Measurements from ENCODE around the gene ARHGAP42. TPM values are rescaled to one million over a fixed set of nuclear protein-coding genes. Genes with fewer than 3 reads are reported as not detected.

Gene ARHGAP42
- total RNA-seq, 1 experiment from 2014 or later, result 11.4 TPM

DNA sequence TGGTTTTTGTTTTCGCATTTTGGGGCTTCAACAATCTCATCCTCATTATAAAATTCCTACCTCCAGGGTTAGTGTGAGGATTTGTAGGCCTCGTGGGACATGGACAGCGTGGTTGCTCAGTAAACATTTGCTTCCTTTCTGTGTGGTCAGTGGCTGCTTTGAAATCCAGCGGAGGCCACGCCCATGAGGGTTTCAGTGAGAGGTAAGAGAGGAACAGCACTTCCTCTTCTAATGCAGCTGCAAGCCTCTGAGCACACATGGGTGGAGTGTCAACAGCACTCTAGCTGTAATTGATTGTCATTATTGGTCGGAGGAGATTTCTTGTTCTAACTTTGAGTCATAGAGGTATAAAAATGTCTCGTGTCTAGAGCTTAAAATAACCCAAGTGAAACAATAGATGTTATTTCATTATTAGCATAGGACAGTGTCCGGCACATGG lies 6.0 kb upstream of the ARHGAP42 start:
- peak; percentile 82 for DNase-seq (ENCODE audit: low read depth)

DNA sequence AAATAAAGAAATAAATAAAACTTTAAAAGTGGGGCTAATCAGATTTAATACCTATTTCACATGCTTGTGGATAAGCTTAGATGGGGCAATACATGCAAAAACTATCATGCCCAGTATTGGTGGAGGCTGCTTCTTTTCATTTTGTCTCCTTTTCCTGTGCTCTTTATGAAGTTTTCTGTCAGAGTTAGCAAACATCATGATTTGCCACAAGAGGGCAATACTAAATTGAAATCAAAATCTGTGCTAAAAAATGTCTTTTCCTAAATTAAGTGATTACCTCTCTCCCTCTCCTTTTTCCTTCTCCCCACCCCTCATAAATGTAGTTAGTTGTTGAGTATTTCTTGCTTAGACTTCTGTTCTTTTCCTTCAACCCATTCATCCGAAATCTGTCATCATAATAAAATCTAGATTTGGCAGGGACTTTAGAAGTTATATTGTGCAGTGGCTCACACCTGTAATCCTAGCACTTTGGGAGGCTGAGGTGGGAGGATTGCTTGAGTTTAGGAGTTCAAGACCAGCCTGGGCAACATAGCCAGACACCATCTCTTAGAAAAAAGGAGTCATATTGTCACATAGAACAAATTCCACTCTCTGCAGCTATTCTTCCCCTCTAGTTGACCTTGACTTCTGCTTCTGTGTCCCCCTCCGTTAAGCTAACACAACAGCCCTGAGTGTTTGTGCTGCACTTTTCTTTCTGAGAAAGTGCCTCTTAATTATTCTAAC lies 4.7 kb upstream of the ARHGAP42 start:
- DNase-seq (ENCODE audit: low read depth), result peak; percentile 51

DNA sequence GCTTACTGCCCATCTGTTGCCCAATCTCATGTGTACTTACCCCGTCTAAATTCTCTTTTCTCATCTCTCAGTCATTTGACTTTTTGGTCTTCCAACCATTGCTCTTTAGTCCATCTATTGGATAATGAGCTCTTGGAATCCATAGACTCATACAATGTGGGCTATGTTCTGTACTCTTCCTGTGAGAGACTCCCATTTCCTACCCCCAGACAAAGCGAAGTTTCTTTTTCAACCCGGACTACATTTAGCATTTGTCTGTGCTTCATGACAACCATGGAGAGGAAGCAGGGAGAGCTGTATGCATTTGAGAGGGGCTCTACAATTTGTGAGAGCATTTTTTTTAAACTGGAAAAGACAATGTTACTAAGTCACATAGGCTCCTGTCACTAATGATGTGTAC lies 4.0 kb upstream of the ARHGAP42 start:
- peak; percentile 23 for DNase-seq (ENCODE audit: low read depth)

DNA sequence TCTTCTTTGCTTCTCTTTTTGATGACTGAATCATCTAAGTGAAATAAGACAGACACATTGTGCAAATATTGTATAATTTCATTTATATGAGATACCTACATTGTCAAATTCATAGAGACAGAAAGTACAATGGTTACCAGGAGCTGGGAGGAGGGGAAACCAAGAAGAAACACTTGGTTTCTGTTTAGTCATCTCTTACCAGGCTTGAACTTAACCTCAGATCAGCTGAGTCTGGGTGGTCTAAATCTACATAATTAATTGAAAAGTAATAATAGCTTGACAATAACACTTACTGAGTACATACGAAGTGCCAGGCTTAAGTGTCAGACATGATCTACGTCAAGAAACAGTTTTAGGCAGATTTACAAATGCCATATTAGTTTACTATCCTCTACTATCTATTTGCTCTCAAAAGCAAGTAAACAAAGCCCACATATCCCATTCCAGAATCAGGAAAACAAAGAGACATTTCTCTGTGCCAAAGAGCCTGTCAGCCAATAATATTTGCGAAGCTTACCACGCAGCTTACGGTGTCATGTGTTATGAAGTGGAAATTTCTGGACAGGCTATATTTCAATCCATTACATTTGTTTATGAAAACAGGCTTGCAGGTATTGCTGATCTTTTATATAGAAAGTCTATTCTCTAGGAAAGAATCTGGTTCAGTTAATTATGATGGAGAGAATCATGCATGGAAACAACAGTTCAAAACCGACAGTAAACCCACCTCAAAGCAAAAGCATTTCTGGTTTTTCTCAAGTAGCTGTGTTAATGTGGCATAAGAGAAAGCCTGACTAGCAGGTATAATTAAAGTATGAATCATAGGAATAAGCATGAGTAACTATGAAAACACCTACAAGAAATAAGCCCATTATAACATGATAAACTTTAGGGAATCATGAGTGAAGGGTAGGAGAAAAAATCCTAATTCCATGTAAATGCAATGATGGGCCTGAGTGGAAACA lies 2.7 kb upstream of the ARHGAP42 start:
- DNase-seq (ENCODE audit: low read depth), result no peak

DNA sequence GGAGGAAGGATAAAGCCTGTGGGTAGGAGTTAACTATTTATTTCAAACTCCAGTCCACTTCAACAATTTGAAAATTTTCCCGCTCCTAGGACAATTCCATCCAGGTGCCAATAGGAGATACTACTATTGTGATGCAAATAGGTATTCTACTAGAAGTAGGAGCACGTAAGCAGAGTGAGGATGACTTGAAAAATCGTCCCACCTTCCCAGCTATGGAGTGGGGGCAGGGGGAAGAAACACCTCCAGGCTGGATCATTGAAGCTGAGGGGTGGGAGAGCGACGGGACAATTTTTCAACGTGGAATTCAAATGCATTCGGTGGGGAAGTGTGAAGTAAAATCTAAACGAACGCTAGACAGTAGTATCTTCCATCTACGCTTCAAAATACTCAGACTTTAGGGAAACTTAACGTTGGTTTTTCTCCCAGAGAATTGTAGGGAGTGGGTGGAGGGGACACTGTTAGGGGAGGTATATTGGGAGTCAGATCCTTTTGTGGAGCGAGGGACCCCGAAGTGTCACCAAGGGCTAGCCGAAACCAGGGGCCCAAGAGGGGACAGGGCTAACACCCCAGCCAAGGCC lies 523 bp upstream of the ARHGAP42 start:
- no peak for DNase-seq (ENCODE audit: low read depth)

DNA sequence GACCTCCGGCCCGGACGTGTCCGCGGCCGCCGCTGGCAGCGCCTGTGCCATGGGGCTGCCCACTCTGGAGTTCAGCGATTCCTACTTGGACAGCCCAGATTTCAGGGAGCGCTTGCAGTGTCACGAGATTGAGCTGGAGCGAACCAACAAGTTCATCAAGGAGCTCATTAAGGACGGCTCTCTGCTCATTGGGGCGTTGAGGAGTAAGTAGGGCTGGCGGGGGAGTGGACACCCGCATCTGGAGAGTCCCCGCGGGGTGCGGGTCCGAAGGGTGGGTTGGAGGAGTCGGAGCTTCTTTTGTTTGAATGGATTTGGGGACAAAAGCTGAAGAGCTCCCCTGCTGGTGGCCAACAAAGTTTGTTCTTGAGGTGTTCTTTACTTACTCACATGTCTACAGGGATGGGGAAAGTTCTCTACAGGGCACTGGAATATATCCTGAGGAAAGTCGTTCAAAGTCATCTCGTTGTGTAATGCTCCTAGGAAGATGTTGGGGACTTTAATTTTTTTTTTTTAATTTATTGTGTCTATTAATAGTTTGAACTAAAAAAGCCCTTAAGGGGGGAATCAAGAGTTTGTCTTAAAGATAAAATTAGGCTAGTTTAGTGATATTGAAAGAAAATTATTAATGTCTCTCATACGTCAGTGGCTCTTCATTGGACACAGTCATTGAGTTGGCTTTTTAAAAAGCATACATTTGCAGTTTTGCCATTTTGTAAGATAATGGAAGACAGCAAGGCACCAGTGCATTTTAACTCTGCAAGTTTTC lies 725 bp downstream of the ARHGAP42 start:
- DNase-seq (ENCODE audit: low read depth), result peak; percentile 84

DNA sequence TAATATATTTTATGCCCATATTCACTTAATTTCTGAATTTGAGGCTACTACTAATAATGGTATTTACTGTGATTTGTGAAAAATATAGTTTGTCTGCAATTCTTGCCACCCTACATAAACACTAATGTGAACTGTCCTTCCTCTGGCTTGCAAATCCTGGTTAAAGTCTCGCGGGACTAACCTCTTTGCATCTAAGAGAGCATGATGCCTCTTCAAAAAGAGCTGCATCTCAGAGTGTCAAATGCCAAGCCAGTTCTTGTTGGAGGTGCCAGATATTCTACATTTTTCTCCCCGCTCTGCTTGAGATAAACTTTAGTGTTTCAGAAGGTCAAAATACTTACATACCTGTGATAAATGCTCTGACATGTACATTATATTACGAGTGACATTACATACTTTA lies 2.1 kb downstream of the ARHGAP42 start:
- peak; percentile 35 for DNase-seq (ENCODE audit: low read depth)

DNA sequence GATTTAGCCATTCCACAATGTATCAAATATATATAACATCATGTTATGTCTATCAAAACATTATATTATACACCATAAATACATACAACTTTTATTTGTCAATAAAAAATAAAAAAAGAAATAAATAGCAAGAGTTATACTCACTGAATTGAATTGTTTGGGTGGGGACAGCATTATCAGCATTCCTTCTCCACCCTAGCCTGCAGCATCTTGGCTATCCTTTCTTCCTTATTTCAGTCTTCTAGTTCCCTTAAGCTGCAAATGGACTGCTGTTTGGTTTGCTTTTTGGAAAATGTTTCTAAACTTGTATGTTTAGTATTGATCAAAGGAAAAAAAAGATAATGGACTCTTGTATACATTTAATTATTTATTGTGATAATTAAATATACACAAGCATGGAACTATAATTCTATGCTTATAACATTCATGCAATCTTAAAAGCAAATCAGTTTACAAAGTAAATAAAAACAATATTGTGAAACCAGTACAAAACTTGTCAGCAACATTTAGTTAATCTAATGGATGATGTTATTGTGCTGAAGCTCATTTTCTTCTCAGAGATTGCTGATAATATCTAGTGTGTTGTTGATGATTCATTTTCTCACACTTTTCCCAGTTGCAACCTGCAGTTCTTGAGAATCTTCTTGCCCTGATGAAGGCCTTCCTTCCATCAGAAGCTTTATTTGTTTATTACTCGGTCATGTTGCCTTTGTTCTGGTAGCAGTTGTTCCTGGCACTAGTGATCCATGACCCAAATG lies 5.0 kb downstream of the ARHGAP42 start:
- DNase-seq (ENCODE audit: low read depth), result no peak

DNA sequence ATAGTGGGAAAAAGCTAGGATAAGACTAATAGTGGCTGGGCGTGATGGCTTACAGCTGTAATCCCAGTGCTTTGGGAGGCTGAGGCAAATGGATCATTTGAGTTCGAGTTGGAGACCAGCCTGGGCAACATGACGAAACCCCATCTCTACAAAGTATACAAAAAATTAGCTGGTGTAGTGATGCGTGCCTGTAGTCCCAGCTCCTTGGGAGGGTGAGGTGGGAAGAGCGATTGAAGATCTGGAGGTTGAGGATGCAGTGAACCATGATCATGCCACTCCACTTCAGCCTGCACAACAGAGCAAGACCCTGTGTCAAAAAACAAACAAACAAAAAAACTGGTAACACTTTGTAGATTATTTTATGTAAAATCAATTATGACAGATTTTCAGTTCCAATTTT lies 8.8 kb downstream of the ARHGAP42 start:
- DNase-seq (ENCODE audit: low read depth), result no peak

DNA sequence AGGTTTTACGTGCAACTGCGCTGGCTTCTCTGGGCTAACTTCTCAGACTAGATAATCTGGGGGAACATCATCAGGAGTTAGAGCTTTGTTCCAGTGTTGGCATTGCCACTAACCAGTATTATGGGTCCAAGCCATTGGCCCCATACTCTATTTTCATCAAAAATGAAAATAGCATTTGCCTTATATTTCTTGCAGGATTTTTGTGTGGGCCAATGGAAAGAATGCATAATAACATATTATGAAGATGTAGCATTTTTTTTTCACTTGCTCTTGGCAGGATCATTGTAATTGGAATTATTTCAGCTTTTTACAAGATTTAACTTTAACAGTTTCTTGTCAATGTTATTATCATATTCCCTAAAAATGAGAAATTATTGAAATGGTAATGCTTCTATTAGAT lies 16.1 kb downstream of the ARHGAP42 start:
- no peak for DNase-seq (ENCODE audit: low read depth)

DNA sequence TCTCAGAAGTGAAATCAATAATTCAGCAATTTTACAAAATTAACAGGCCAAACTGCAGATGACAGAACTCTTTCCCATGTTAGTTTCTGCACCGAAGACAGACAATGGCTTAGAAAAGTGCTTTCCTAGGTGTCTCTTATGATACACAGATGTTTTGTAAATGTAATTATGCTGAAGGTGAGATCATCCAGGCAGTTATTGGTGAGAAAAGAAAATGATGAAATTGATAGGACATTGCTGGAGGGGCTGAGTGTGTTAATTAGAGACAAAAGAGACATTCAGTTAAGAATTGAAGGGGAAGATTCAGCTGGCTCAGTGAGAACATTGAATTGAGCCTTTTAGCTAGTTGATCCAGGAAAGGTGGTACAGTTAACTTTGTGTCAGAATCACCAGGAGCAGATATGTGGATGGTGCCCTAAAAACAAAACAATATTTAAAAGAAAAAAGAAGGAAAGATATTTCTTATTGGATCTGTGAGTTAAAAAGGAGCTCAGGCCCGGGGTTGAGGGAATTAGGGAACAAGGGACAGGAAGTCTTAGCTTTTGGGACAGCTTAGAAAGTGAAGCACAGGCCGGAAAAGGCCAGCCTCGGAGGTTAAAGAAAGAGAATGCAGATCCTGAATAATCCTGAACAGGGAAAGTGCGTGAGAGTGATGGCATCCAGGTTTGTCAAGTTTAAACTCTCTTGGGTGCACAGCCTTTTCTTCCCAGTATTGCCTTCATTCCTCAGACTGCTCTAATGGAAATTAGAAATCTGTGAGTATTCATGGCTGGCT lies 16.9 kb downstream of the ARHGAP42 start:
- no peak for DNase-seq (ENCODE audit: low read depth)

DNA sequence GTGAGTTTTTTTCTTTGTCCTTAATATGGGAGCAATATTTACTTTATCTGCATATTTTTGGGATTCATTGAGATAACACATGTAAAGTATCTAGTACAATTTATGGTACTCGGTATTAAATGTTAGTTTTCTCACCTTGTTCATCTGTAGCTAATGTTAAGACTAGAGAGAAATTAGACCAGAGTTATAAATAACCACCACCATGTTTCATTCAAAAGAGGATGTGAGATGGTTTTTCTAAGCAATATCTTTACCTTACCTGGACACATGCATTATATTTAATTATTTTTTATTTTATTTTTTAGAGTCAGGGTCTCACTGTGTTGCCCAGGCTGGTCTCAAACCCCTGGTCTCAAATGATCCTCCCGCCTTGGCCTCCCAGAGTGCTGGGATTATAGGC lies 18.4 kb downstream of the ARHGAP42 start:
- no peak for DNase-seq (ENCODE audit: low read depth)

DNA sequence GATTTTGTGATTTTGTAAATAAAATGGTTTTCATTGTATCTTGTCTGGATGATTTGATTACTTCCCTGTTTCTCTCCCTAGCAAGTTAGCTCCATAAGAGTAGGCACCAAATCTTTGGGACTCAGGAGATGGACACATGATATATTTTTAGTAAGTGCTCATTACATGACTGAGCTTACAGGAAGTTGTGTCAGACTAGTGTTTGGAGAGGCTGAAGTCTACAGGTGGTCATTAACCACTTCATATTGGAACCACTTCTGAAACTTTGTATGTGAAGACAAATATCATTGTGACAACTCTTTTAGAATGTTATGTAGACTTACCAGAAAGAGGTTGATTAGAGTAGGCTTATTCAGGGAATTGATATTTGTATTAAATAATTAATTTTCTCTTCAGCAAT lies 19.1 kb downstream of the ARHGAP42 start:
- no peak for DNase-seq (ENCODE audit: low read depth)

DNA sequence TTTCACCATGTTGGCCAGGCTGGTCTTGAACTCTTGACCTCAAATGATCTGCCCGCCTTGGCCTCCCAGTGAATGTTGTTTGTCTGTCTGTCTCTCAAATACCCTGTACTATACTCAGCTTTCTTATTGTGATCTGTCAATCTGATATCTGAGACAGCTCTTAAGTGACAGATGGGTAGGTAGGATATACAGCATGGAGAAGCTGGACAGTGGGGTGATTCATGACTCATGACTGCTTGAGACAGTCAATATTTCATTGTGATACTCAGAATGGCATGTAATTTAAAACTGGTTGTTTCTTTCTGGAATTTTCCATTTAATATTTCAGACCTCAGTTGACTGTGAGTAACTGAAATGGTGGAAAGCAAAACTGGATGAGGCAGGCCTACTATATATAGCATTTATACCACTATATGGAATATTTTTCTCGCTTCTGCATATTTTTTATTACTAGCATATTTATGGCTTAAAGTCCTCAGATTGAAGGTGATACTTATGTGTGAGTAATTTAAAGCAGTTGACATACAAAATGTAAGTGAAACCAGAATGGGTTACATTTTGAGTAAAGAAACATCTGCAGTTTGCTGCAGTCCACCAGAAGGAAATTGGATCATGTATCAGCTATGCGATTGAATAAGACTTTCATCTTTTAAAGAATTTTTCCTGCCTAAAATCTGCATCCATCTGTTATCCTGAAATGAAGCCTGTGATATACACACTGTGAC lies 22.3 kb downstream of the ARHGAP42 start:
- peak; percentile 63 for DNase-seq (ENCODE audit: low read depth)

DNA sequence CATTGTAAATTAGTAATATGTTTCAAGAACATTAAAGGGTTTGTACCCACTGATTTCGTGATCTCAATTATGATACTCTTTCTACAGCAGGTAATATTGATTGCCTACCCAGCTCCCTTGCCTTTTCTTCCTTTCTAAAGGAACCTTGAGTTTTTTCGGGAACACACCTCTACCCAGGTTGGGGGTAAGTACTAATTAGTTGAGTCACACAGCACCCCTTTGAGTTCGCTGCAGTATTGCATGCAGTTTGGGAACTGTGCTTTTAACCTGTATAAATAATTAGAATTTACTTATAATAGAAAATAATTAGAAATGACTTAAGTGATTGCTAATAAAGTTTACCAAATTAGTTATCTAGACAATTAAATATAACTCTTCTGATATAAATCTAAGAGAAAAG lies 24.9 kb downstream of the ARHGAP42 start:
- no peak for DNase-seq (ENCODE audit: low read depth)

DNA sequence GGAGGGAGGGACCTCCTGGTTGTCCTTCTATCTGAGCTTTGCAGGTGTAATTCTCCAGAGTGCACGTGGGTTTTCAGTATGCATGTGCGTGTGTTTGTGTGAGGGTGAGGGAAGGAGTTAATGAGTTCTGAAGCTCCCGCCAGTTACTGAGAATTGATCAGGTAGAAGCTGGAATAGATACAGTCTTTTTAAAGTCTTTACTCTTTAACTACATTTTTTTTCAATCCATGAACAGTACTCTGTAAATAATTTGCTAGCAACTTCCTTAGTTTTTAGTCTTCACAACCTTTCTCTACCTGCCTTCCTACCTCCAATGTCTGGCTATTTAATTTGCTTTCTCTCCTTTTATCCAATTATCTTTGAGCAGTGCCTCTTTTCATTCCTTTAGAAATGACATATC lies 25.5 kb downstream of the ARHGAP42 start:
- no peak for DNase-seq (ENCODE audit: low read depth)

DNA sequence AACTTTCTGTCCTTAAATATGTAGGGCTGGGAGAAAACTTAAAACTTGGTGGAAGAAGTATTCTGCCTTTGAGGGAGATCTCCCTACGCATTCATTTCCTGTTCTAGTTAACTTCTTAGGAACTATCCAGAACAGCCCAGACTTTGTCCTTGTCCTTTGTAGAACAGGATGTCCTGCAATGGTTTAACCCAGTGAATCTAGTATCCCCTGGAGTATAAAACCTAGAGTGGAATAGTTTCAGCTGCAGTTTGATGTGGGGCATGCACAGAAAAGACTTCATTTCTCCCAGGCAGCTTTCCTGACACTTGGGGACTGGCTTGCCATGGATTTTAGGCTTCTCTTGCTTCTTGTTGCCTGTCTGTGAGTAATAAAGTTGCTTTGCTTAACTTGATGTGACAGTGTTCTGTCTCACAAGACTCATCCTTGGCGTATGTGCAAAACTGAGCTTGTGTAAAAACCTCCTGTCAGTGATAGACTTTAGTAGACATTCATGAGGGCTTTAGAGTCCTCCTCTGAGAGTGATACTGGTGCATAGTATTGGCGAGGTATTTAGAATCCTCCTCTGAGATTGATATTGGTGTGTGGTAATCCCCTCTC lies 28.2 kb downstream of the ARHGAP42 start:
- DNase-seq (ENCODE audit: low read depth), result no peak

DNA sequence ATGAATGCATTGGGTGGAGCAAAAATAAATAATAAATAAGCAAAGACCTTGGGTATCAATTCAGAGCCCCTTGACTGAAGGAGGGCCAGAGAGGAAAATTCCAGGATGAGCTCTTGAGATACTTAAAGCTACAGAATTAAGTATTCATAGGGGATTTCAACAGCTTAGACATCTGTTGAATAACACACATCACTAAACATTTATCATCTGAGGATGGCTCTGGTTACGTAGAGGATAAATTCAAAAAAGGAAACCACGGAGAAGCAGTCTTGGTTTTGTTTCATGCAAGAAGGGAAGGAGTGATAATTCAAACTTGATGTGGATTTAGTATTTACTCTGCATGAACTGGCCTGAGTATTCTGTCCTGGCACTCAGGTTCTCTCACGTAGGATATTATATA lies 29.8 kb downstream of the ARHGAP42 start:
- no peak for DNase-seq (ENCODE audit: low read depth)

DNA sequence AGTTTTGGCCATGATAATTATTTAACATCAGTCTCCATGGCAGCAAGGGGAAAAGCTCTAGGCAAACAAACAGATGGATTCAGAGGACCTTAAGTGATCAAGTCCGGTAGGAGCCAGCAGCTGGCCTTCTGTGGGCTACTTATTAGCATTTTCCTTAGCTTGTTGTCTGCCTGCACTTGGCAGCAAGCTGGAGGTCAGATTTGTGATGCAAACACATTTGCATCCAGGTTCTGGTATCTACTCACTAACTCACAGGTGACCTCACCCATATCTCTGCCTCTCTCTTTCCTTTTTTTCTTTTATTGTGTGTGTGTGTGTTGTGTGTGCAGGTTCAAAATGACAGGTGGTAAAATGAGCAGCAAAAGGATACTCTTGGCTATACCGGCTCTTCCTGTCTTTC lies 32.3 kb downstream of the ARHGAP42 start:
- peak; percentile 77 for DNase-seq (ENCODE audit: low read depth)

All from RPMI7951 (cell line).